ENCODE data around the gene INPP5J. TPM values are rescaled to one million over a fixed set of nuclear protein-coding genes. Genes with fewer than 3 reads are reported as not detected.

The INPP5J gene
- total RNA-seq, 2 donors from 2014 or later: 3.5 to 5.4 TPM

DNA sequence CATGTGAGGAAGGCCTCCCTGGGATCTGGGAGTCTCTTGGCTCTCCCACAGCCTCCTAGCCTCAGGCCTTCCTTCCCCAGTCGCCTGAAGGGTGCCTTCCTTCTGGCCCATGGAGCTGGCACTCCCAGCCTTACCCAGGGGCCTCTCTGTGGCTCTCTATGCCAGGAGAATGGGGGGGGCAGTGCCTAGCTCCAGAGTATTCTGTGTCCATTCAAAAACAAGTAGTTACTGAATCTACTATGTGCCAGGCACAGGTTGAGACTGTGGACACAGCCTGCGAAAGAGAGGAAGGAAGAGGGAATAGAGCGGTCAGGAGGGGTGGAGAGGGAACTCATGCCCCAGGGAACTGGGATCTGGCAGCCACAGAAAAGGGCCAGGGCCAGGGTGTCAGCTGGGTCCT is 20.3 kb downstream of the INPP5J start:
- WGBS, 2 experiments (ENCODE audit: insufficient coverage in 1 of 2, insufficient read length in 1 of 2): 77 to 92% methylated on average over 2 to 3 of the region's 3 CpGs
- Mint-ChIP-seq H3K27ac (peak overlapping the region; percentile 75), H3K4me1 (peaks cover 7% of the 10 kb centered on the region), H3K4me3 (no peak overlapping the region), H3K27me3 (ENCODE audit: insufficient read depth) (peaks cover 18% of the 10 kb centered on the region), H3K36me3 (ENCODE audit: low read depth) (no peaks in the 10 kb centered on the region), H3K9me3 (peaks cover 28% of the 10 kb centered on the region)
- TF ChIP-seq, protein P1, sequence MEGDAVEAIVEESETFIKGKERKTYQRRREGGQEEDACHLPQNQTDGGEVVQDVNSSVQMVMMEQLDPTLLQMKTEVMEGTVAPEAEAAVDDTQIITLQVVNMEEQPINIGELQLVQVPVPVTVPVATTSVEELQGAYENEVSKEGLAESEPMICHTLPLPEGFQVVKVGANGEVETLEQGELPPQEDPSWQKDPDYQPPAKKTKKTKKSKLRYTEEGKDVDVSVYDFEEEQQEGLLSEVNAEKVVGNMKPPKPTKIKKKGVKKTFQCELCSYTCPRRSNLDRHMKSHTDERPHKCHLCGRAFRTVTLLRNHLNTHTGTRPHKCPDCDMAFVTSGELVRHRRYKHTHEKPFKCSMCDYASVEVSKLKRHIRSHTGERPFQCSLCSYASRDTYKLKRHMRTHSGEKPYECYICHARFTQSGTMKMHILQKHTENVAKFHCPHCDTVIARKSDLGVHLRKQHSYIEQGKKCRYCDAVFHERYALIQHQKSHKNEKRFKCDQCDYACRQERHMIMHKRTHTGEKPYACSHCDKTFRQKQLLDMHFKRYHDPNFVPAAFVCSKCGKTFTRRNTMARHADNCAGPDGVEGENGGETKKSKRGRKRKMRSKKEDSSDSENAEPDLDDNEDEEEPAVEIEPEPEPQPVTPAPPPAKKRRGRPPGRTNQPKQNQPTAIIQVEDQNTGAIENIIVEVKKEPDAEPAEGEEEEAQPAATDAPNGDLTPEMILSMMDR (conservative IDR thresholded peaks at IDR 0.05): no peak
- Histone ChIP-seq H3K9ac (ENCODE audit: extremely low read depth, low read length, poor library complexity, severe bottlenecking) (no peak overlapping the region), H3K4me1 (ENCODE audit: control insufficient read depth, insufficient read depth, low read length) (no peaks in the 10 kb centered on the region), H3K36me3 (ENCODE audit: control insufficient read depth, insufficient read depth, low read length) (no peaks in the 10 kb centered on the region), H3K9me3 (ENCODE audit: control insufficient read depth, low read length) (peaks cover 21% of the 10 kb centered on the region), H3K27ac (ENCODE audit: low read depth, low read length) (no peak overlapping the region), H3K27me3 (ENCODE audit: control insufficient read depth, insufficient read depth, low read length, poor library complexity, severe bottlenecking) (no peaks in the 10 kb centered on the region), H3K4me3 (ENCODE audit: low read length) (no peak overlapping the region)
- DNase-seq: no peak

DNA sequence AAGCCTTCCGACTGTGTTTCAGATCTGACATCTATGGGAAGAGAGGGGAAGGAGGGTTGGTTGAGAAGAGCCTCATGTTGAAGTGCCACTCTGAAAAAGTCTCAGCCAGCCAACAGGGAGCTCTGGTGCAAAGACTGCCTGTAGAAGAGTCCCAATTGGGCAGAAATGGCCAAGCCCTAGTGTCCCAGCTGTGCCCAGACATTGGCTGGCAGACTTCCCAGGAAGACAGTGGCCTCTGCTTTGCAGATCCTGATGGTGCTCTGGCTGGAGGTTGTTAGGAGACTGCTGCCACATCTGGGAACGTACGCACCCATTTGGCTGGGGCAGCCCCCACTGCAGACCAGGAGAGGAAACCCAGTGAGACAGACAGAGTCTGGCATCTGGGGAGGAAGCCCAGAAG is 20.8 kb downstream of the INPP5J start:
- Histone ChIP-seq H3K4me3 (ENCODE audit: low read length) (no peak overlapping the region), H3K36me3 (ENCODE audit: control insufficient read depth, insufficient read depth, low read length) (no peaks in the 10 kb centered on the region), H3K27ac (ENCODE audit: low read depth, low read length) (no peak overlapping the region), H3K9me3 (ENCODE audit: control insufficient read depth, low read length) (peaks cover 21% of the 10 kb centered on the region), H3K4me1 (ENCODE audit: control insufficient read depth, insufficient read depth, low read length) (no peaks in the 10 kb centered on the region), H3K9ac (ENCODE audit: extremely low read depth, low read length, poor library complexity, severe bottlenecking) (no peak overlapping the region), H3K27me3 (ENCODE audit: control insufficient read depth, insufficient read depth, low read length, poor library complexity, severe bottlenecking) (no peaks in the 10 kb centered on the region)
- peaks cover 7% of the 10 kb centered on the region for H3K4me1 Mint-ChIP-seq
- WGBS, 2 experiments (ENCODE audit: insufficient coverage in 1 of 2, insufficient read length in 1 of 2): 93 to 95% methylated on average over 3 of the region's 3 CpGs
- H3K4me3 Mint-ChIP-seq: no peak overlapping the region
- H3K36me3 Mint-ChIP-seq (ENCODE audit: low read depth): no peaks in the 10 kb centered on the region
- peak; percentile 25 for DNase-seq
- TF ChIP-seq, protein P1 (conservative IDR thresholded peaks at IDR 0.05): no peak
- peaks cover 28% of the 10 kb centered on the region for H3K9me3 Mint-ChIP-seq
- peaks cover 18% of the 10 kb centered on the region for H3K27me3 Mint-ChIP-seq (ENCODE audit: insufficient read depth)
- H3K27ac Mint-ChIP-seq: no peak overlapping the region

DNA sequence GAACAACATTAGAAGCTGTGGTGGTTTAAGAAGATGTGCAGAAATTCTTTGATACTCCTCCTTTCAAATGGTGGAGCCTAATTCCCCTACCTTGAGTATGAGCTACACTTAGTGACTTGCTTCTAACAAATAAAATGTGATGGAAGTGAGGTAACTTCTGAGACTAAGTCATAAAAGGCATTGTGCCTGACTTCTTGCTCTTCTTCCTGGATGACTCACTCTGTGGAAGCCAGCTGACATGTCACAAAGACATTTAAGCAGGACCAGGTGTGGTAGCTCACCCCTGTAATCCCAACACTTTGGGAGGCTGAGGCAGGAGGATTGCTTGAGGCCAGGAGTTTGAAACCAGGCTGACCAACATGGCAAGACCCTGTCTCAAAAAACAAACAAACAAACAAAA is 21.5 kb downstream of the INPP5J start:
- Mint-ChIP-seq H3K27me3 (ENCODE audit: insufficient read depth) (peaks cover 18% of the 10 kb centered on the region), H3K4me3 (no peak overlapping the region), H3K36me3 (ENCODE audit: low read depth) (no peaks in the 10 kb centered on the region), H3K4me1 (peaks cover 7% of the 10 kb centered on the region), H3K9me3 (peaks cover 28% of the 10 kb centered on the region), H3K27ac (no peak overlapping the region)
- H3K27ac ChIP-seq (ENCODE audit: low read depth, low read length): no peak overlapping the region
- no peaks in the 10 kb centered on the region for H3K36me3 ChIP-seq (ENCODE audit: control insufficient read depth, insufficient read depth, low read length)
- no peak overlapping the region for H3K4me3 ChIP-seq (ENCODE audit: low read length)
- no peaks in the 10 kb centered on the region for H3K4me1 ChIP-seq (ENCODE audit: control insufficient read depth, insufficient read depth, low read length)
- H3K9me3 ChIP-seq (ENCODE audit: control insufficient read depth, low read length): peaks cover 21% of the 10 kb centered on the region
- no peaks in the 10 kb centered on the region for H3K27me3 ChIP-seq (ENCODE audit: control insufficient read depth, insufficient read depth, low read length, poor library complexity, severe bottlenecking)
- DNase-seq: no peak
- H3K9ac ChIP-seq (ENCODE audit: extremely low read depth, low read length, poor library complexity, severe bottlenecking): no peak overlapping the region
- TF ChIP-seq, protein P1 (conservative IDR thresholded peaks at IDR 0.05): no peak

Measured in endodermal cell (in vitro differentiated cells).